ENCODE data around the gene TMTC2. TPM values are rescaled to one million over a fixed set of nuclear protein-coding genes. Genes with fewer than 3 reads are reported as not detected.
"Not testable (repeated sequence)": the region's sequence is repeated elsewhere in the genome, so short reads cannot be mapped to it uniquely, and the experiment has no call there.

Gene TMTC2
- total and polyA plus RNA-seq, 2 donors from 2014 or later = 6.0 to 32.9 TPM

DNA sequence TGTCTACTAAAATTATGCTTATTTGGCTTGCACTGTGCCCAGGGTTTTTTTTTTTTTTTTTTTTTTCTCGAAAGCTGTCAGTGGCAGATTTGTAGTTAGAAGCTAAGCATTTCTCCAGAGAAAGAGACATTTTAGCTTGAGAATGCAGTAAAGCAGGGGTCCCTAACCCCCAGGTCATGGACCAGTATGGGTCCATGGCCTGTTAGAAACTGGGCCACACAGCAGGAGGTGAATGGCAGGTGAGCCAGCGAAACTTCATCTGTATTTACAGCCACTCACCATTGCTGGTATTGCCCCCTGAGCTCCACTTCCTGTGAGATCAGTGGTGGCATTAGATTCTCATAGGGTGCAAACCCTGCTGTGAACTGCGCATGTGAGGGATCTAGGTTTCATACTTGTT, 73.7 kb downstream of the TMTC2 start:
- DNase-seq (no peak), FAIRE-seq (no peak)
- H3K4me3 ChIP-seq (ENCODE audit: low read length in 3 of 3) = no peak overlapping the region
- no peaks in the 10 kb centered on the region for H3K27me3 ChIP-seq (ENCODE audit: control insufficient read depth, insufficient read depth, low read length)
- no peaks in the 10 kb centered on the region for H3K9me3 ChIP-seq (ENCODE audit: control insufficient read depth in 2 of 3, insufficient read depth in 1 of 3, low read length in 3 of 3)
- no peaks in the 10 kb centered on the region for H3K36me3 ChIP-seq (ENCODE audit: control insufficient read depth in 2 of 3, insufficient read depth in 3 of 3, low read length in 3 of 3)
- no peaks in the 10 kb centered on the region for H3K4me1 ChIP-seq (ENCODE audit: control insufficient read depth in 2 of 3, insufficient read depth in 2 of 3, low read depth in 1 of 3, low read length in 3 of 3)
- TF ChIP-seq, protein P1, sequence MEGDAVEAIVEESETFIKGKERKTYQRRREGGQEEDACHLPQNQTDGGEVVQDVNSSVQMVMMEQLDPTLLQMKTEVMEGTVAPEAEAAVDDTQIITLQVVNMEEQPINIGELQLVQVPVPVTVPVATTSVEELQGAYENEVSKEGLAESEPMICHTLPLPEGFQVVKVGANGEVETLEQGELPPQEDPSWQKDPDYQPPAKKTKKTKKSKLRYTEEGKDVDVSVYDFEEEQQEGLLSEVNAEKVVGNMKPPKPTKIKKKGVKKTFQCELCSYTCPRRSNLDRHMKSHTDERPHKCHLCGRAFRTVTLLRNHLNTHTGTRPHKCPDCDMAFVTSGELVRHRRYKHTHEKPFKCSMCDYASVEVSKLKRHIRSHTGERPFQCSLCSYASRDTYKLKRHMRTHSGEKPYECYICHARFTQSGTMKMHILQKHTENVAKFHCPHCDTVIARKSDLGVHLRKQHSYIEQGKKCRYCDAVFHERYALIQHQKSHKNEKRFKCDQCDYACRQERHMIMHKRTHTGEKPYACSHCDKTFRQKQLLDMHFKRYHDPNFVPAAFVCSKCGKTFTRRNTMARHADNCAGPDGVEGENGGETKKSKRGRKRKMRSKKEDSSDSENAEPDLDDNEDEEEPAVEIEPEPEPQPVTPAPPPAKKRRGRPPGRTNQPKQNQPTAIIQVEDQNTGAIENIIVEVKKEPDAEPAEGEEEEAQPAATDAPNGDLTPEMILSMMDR (IDR thresholded peaks at IDR 0.05; ENCODE audit: borderline replicate concordance, extremely low read depth, insufficient read depth) = no peak
- no peak overlapping the region for H3K9ac ChIP-seq (ENCODE audit: low read length in 3 of 3)
- intact Hi-C loops (cut with DNase I) = no loop called here
- H3K27ac ChIP-seq (ENCODE audit: low read depth in 2 of 2, low read length in 2 of 2) = no peak overlapping the region

DNA sequence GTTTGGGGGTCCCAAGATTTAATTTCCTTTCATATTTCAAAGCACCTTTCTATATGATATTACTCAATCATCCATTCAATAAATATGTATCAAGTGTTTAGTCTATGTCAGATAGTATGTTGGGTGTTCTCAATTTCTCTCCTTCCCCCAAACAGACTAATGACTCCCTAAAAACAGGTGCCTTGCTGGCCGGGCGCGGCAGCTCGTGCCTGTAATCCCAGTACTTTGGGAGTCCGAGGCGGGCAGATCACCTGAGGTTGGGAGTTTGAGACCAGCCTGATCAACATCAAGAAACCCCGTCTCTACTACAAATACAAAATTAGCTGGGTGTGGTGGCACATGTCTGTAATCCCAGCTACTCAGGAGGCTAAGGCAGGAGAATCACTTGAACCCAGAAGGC, 78.5 kb downstream of the TMTC2 start:
- H3K27ac ChIP-seq (ENCODE audit: low read depth in 2 of 2, low read length in 2 of 2); DNase-seq; H3K4me1 ChIP-seq (ENCODE audit: control insufficient read depth in 2 of 3, insufficient read depth in 2 of 3, low read depth in 1 of 3, low read length in 3 of 3); intact Hi-C loops (cut with DNase I); H3K9me3 ChIP-seq (ENCODE audit: control insufficient read depth in 2 of 3, insufficient read depth in 1 of 3, low read length in 3 of 3); H3K27me3 ChIP-seq (ENCODE audit: control insufficient read depth, insufficient read depth, low read length); FAIRE-seq; H3K36me3 ChIP-seq (ENCODE audit: control insufficient read depth in 2 of 3, insufficient read depth in 3 of 3, low read length in 3 of 3); H3K9ac ChIP-seq (ENCODE audit: low read length in 3 of 3); H3K4me3 ChIP-seq (ENCODE audit: low read length in 3 of 3): not testable (repeated sequence)

DNA sequence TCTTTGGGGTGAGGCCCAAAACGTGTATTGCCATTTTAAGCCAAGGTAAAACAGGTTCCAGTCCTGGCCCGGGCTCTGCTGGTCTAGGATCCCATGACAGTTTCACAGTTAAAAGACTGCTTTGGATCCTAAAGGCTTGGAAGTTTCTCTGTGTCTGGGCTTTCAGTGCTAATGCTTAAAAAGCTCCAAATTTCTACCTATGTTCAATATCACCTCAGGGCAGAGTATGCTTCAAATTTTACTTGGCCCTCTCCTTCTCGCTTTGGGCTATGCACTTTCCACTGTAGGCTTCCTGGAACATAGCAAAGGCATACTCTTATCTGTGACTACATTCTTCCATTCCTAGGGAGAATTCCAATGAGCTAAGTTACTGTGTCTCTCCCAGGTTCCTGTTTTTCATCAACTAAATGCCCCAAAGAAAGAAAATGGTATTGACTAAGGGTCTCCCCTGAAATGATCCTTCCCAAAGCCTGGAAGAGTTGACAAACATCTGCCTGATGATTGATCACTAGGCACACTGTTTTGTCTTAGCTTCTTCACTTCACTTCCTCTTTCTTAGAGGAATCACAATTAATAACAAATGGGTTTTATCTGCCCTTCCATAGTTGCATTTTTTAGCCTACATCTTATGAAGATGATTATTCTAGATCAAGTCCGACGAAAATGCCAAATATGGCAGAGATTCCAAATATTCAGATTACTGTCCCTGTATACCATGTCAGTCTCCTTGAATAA, 79.4 kb downstream of the TMTC2 start:
- no peak for FAIRE-seq
- Histone ChIP-seq H3K4me3 (ENCODE audit: low read length in 3 of 3) (no peak overlapping the region), H3K4me1 (ENCODE audit: control insufficient read depth in 2 of 3, insufficient read depth in 2 of 3, low read depth in 1 of 3, low read length in 3 of 3) (no peaks in the 10 kb centered on the region), H3K36me3 (ENCODE audit: control insufficient read depth in 2 of 3, insufficient read depth in 3 of 3, low read length in 3 of 3) (no peaks in the 10 kb centered on the region), H3K27me3 (ENCODE audit: control insufficient read depth, insufficient read depth, low read length) (no peaks in the 10 kb centered on the region), H3K9me3 (ENCODE audit: control insufficient read depth in 2 of 3, insufficient read depth in 1 of 3, low read length in 3 of 3) (no peaks in the 10 kb centered on the region), H3K9ac (ENCODE audit: low read length in 3 of 3) (no peak overlapping the region), H3K27ac (ENCODE audit: low read depth in 2 of 2, low read length in 2 of 2) (no peak overlapping the region)
- intact Hi-C loops (cut with DNase I) = no loop called here
- TF ChIP-seq, protein P1 (IDR thresholded peaks at IDR 0.05; ENCODE audit: borderline replicate concordance, extremely low read depth, insufficient read depth) = no peak
- DNase-seq = no peak

DNA sequence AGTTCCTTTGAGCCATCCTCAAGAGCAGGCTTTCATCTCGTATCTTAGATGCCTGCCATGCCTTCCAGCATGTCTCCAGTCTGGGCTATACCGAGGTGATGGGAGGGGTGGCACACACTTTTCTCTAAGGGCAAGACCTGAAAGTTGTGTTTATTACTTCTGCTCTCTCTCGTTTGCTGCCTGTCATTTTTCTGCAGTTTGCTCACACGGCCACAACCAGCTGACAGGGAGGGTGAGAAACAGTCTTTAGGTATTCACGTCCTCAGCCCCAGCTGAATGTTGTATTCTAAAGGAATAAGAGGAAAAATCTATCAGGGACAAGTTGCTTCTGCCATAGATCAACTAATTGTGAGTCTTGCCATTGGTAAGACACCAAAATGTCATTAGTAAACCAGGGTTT, 88.0 kb downstream of the TMTC2 start:
- intact Hi-C loops (cut with DNase I) = no loop called here
- Histone ChIP-seq H3K36me3 (ENCODE audit: control insufficient read depth in 2 of 3, insufficient read depth in 3 of 3, low read length in 3 of 3) (no peaks in the 10 kb centered on the region), H3K27me3 (ENCODE audit: control insufficient read depth, insufficient read depth, low read length) (no peaks in the 10 kb centered on the region), H3K27ac (ENCODE audit: low read depth in 2 of 2, low read length in 2 of 2) (no peak overlapping the region), H3K4me3 (ENCODE audit: low read length in 3 of 3) (no peak overlapping the region), H3K4me1 (ENCODE audit: control insufficient read depth in 2 of 3, insufficient read depth in 2 of 3, low read depth in 1 of 3, low read length in 3 of 3) (no peaks in the 10 kb centered on the region), H3K9ac (ENCODE audit: low read length in 3 of 3) (no peak overlapping the region), H3K9me3 (ENCODE audit: control insufficient read depth in 2 of 3, insufficient read depth in 1 of 3, low read length in 3 of 3) (no peaks in the 10 kb centered on the region)
- TF ChIP-seq, protein P1 (IDR thresholded peaks at IDR 0.05; ENCODE audit: borderline replicate concordance, extremely low read depth, insufficient read depth) = no peak
- DNase-seq (no peak), FAIRE-seq (no peak)
